Measurements from ENCODE around the gene TPCN2.
"Not testable (repeated sequence)": the region's sequence is repeated elsewhere in the genome, so short reads cannot be mapped to it uniquely, and the experiment has no call there.

Gene TPCN2

DNA sequence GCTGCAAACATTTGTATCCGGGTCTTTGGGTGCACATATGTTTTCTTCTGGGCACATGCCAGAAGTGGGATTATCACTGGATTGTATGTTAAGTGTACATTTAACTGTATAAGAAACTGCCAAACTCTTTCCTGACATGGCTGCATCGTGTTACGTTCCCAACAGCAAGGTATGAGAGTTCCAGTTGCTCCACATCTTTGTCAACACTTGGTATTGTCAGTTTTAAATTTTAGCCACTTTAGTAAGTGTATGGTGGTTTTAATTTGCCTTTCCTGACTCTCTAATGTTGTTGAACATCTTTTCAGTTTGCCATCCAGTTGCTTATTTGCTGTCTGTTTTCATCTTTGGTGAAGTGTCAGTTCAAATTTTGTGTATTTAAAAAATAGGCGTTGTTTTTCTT is 84.5 kb downstream of the TPCN2 start:
- H3K27me3 ChIP-seq (ENCODE audit: control insufficient read depth in 1 of 2, insufficient read depth in 2 of 2, low read length in 2 of 2): no peaks in the 10 kb centered on the region
- H3K9me3 ChIP-seq (ENCODE audit: low read length): no peaks in the 10 kb centered on the region
- no peaks in the 10 kb centered on the region for H3K4me1 ChIP-seq (ENCODE audit: insufficient read depth, low read length)
- peaks cover 8% of the 10 kb centered on the region for H3K36me3 ChIP-seq (ENCODE audit: insufficient read depth, low read length)
- H3K9ac ChIP-seq (ENCODE audit: low read length): no peak overlapping the region
- no peak overlapping the region for H3K27ac ChIP-seq (ENCODE audit: low read depth, low read length)
- H3K4me3 ChIP-seq (ENCODE audit: low read depth in 1 of 2, low read length in 2 of 2): no peak overlapping the region

DNA sequence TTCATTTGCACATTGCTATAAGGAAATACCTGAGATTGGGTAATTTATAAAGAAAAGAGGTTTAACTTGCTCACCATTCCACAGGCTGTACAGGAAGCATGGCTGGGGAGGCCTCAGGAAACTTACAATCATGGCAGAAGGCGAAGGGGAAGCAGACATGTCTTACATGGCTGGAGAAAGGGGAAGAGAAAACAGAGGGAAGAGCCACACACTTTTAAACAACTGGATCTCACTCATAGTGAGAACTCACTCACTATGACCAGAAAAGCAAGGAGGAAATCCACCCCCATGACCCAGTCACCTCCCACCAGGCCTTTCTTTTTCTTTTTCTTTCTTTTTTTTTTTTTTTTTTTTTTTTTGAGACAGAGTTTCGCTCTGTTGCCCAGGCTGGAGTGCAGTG is 85.5 kb downstream of the TPCN2 start:
- H3K9me3 ChIP-seq (ENCODE audit: low read length); H3K27ac ChIP-seq (ENCODE audit: low read depth, low read length); H3K9ac ChIP-seq (ENCODE audit: low read length); H3K27me3 ChIP-seq (ENCODE audit: control insufficient read depth in 1 of 2, insufficient read depth in 2 of 2, low read length in 2 of 2); H3K4me1 ChIP-seq (ENCODE audit: insufficient read depth, low read length); H3K4me3 ChIP-seq (ENCODE audit: low read depth in 1 of 2, low read length in 2 of 2): not testable (repeated sequence)
- H3K36me3 ChIP-seq (ENCODE audit: insufficient read depth, low read length): peaks cover 11% of the 10 kb centered on the region

DNA sequence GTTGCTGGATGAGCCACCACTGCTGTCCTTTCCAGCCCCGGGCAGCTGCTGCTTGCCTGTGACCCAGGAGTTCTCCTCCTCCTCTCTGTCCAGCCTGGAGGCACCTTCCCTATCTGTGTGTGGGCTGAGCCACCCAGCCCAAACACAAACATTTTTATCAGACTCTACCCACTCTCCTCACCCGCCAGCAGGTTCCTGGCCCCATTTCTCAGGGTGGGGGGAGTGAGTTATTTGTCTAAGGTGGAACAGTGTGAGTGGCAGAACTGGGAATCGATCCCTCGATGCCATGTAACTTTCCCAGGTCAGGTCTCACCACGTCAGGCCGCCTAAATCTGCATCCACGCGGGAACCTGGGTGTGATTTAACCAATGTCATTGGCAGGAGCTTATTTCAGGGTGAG is 86.2 kb downstream of the TPCN2 start:
- Histone ChIP-seq H3K27me3 (ENCODE audit: control insufficient read depth in 1 of 2, insufficient read depth in 2 of 2, low read length in 2 of 2) (no peaks in the 10 kb centered on the region), H3K27ac (ENCODE audit: low read depth, low read length) (no peak overlapping the region), H3K9me3 (ENCODE audit: low read length) (no peaks in the 10 kb centered on the region), H3K9ac (ENCODE audit: low read length) (no peak overlapping the region), H3K4me1 (ENCODE audit: insufficient read depth, low read length) (no peaks in the 10 kb centered on the region), H3K4me3 (ENCODE audit: low read depth in 1 of 2, low read length in 2 of 2) (no peak overlapping the region), H3K36me3 (ENCODE audit: insufficient read depth, low read length) (peaks cover 11% of the 10 kb centered on the region)

DNA sequence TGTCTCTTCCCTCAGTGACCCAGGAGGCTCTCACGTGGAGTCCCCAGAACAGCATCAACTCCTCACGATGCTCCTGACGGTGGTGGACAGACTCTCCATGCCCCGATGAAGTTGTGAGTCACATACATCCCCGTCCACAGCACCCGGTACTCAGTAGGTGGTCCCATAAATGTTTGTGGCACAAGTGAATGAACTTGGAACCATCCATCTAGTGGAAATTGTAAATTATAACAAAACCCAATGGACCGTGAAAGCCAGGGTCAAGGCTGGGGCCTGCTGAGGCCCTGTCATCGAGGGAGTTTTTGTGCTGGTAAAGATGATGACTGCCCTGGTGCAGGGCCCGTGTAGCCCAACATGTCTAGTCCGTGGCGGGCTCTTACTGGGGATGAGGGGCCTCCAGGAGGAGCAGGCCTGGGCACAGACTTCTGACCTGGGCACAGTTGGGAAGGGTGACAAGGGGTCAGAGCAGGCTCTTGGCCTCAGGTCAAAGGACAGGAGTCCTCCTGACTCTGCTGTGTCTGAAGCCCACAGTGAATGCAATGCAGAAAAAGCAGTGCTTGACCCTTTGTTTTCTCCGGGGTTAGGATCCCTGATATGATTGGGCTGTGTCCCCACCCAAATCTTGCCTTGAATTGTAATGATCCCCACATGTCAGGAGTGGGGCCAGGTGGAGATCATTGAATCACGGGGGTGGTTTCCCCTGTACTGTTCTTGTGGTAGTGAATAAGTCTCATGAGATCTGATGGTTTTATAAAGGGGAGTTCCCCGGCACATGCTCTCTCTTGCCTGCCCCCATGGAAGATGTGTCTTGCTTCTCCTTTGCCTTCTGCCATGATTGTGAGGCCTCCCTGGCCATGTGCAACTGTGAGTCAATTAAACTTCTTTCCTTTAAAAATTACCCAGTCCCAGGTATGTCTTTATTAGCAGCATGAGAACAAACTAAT is 87.0 kb downstream of the TPCN2 start:
- H3K27ac ChIP-seq (ENCODE audit: low read depth, low read length): no peak overlapping the region
- H3K27me3 ChIP-seq (ENCODE audit: control insufficient read depth in 1 of 2, insufficient read depth in 2 of 2, low read length in 2 of 2): no peaks in the 10 kb centered on the region
- H3K4me1 ChIP-seq (ENCODE audit: insufficient read depth, low read length): no peaks in the 10 kb centered on the region
- peaks cover 11% of the 10 kb centered on the region for H3K36me3 ChIP-seq (ENCODE audit: insufficient read depth, low read length)
- no peak overlapping the region for H3K4me3 ChIP-seq (ENCODE audit: low read depth in 1 of 2, low read length in 2 of 2)
- no peaks in the 10 kb centered on the region for H3K9me3 ChIP-seq (ENCODE audit: low read length)
- no peak overlapping the region for H3K9ac ChIP-seq (ENCODE audit: low read length)

DNA sequence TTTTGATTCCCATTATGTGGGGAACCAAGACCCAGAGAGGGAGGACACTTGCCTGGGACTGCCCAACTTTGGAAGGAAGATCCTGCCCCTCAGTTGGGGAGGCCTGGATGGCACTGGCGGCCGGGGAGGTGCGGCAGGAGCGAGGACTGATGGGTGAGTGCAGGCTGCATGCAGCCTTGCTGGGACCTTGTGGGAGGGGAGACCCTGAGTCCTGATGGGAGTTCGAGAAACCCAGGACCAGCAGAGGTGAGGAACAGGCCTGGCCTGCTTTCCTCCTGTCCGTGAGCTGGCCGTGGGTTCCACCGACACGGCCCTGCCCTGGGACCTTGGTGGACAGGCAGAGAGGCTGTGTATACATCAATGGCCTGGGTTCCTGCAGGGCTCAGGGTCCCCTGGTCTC is 87.7 kb downstream of the TPCN2 start:
- no peak overlapping the region for H3K27ac ChIP-seq (ENCODE audit: low read depth, low read length)

DNA sequence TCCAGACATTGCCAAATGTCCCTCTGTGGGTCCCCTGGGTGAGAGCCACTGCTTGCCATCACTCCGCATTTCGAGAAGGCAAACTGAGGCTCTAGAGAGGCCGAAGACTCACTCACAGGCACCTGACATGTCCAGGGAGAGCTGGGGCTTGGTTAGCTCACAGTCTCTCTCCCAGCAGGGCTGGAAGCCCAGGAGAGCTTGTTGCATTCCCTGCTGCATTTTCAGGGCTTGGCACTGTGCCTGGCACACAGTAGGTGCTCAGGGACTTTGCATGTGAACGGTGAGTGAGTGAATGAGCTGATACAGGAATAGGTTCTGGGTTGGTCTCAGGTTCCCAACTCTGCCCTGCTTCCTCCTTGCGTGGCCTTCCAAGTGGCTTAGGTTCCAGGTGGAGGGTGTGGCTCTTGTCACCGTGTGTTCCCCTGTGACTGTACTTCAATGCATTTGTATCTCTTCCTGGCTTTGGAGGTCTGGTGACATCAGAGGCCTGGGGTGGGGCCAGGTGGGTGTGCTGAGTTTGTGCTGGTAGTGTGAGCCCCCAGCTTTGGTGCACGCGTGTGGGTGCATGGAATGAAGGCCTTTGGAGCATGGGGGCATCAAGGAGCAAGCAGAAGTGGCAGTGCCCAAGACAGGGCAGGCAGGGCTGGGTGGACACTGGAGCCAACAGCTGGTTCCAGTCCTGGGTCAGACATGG is 88.6 kb downstream of the TPCN2 start:
- no peak overlapping the region for H3K4me3 ChIP-seq (ENCODE audit: low read depth in 1 of 2, low read length in 2 of 2)
- H3K9me3 ChIP-seq (ENCODE audit: low read length): no peaks in the 10 kb centered on the region
- H3K27ac ChIP-seq (ENCODE audit: low read depth, low read length): no peak overlapping the region
- H3K27me3 ChIP-seq (ENCODE audit: control insufficient read depth in 1 of 2, insufficient read depth in 2 of 2, low read length in 2 of 2): no peaks in the 10 kb centered on the region
- H3K4me1 ChIP-seq (ENCODE audit: insufficient read depth, low read length): no peaks in the 10 kb centered on the region
- H3K9ac ChIP-seq (ENCODE audit: low read length): no peak overlapping the region
- peaks cover 11% of the 10 kb centered on the region for H3K36me3 ChIP-seq (ENCODE audit: insufficient read depth, low read length)

More for the DNA sequence above, 87.7 kb downstream of the TPCN2 start:
- Histone ChIP-seq H3K9me3 (ENCODE audit: low read length) (no peaks in the 10 kb centered on the region), H3K9ac (ENCODE audit: low read length) (no peak overlapping the region), H3K27me3 (ENCODE audit: control insufficient read depth in 1 of 2, insufficient read depth in 2 of 2, low read length in 2 of 2) (no peaks in the 10 kb centered on the region), H3K36me3 (ENCODE audit: insufficient read depth, low read length) (peaks cover 11% of the 10 kb centered on the region), H3K4me1 (ENCODE audit: insufficient read depth, low read length) (no peaks in the 10 kb centered on the region), H3K4me3 (ENCODE audit: low read depth in 1 of 2, low read length in 2 of 2) (no peak overlapping the region)

DNA sequence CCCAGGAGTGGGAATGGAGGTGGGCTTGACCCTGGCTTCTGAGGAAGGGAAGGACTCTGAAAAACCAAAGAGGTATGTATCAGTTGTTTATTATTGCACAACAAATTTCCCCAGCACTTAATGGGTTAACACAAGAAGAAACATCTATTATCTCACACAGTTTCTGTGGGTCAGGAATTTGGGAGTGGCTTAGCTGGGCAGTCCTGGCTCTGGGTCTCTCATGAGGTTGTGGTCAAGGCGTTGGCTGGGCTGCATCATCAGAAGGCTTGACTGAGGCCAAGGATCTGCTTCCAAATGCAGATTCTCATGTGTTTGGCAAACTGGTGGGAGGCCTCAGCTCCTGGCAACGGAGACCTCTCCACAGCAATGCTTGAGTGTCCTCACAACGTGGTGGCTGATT is 89.5 kb downstream of the TPCN2 start:
- H3K4me3 ChIP-seq (ENCODE audit: low read depth in 1 of 2, low read length in 2 of 2): no peak overlapping the region
- no peaks in the 10 kb centered on the region for H3K27me3 ChIP-seq (ENCODE audit: control insufficient read depth in 1 of 2, insufficient read depth in 2 of 2, low read length in 2 of 2)
- peaks cover 11% of the 10 kb centered on the region for H3K36me3 ChIP-seq (ENCODE audit: insufficient read depth, low read length)
- no peaks in the 10 kb centered on the region for H3K9me3 ChIP-seq (ENCODE audit: low read length)
- no peak overlapping the region for H3K27ac ChIP-seq (ENCODE audit: low read depth, low read length)
- no peak overlapping the region for H3K9ac ChIP-seq (ENCODE audit: low read length)
- H3K4me1 ChIP-seq (ENCODE audit: insufficient read depth, low read length): no peaks in the 10 kb centered on the region

DNA sequence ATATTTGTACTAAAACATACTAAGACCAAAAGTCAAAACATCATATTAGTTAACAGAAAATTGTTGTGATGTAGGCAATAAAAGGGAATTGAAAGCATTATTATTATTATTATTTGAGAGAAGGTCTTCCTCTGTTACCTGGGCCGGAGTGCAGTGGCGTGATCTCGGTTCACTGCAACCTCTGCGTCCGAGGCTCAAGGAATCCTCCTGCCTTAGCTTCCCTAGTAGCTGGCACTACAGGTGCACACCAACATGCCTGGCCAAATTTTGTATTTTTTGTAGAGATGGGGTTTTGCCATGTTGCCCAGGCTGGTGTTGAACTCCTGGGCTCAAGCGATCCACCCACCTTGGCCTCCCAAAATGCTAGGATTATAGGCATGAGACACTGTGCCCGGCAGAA is 91.4 kb downstream of the TPCN2 start:
- peaks cover 13% of the 10 kb centered on the region for H3K36me3 ChIP-seq (ENCODE audit: insufficient read depth, low read length)
- not testable (repeated sequence) for H3K9me3 ChIP-seq (ENCODE audit: low read length); H3K9ac ChIP-seq (ENCODE audit: low read length); H3K4me3 ChIP-seq (ENCODE audit: low read depth in 1 of 2, low read length in 2 of 2); H3K27ac ChIP-seq (ENCODE audit: low read depth, low read length); H3K4me1 ChIP-seq (ENCODE audit: insufficient read depth, low read length); H3K27me3 ChIP-seq (ENCODE audit: control insufficient read depth in 1 of 2, insufficient read depth in 2 of 2, low read length in 2 of 2)

DNA sequence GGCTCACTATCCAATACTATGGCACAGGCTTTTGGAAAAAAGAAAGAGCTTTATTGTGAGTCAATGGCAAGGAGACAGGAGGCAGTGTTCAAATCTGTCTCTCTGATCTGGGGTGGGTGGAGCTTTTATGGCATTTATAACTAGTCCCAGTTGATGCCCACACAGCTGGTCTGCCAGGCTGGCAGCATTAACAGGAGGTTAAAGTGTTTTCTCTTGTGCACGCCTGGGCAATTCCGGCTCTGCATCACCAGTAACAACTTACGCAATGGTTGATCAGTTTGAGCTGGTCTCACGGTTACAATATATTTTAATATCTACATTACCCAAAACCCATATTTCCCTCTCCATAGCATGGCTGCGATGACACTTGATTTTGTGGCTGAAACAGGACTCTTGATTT is 91.9 kb downstream of the TPCN2 start:
- H3K4me1 ChIP-seq (ENCODE audit: insufficient read depth, low read length): no peaks in the 10 kb centered on the region
- no peak overlapping the region for H3K9ac ChIP-seq (ENCODE audit: low read length)
- no peaks in the 10 kb centered on the region for H3K27me3 ChIP-seq (ENCODE audit: control insufficient read depth in 1 of 2, insufficient read depth in 2 of 2, low read length in 2 of 2)
- no peak overlapping the region for H3K4me3 ChIP-seq (ENCODE audit: low read depth in 1 of 2, low read length in 2 of 2)
- no peaks in the 10 kb centered on the region for H3K9me3 ChIP-seq (ENCODE audit: low read length)
- peaks cover 17% of the 10 kb centered on the region for H3K36me3 ChIP-seq (ENCODE audit: insufficient read depth, low read length)
- no peak overlapping the region for H3K27ac ChIP-seq (ENCODE audit: low read depth, low read length)

DNA sequence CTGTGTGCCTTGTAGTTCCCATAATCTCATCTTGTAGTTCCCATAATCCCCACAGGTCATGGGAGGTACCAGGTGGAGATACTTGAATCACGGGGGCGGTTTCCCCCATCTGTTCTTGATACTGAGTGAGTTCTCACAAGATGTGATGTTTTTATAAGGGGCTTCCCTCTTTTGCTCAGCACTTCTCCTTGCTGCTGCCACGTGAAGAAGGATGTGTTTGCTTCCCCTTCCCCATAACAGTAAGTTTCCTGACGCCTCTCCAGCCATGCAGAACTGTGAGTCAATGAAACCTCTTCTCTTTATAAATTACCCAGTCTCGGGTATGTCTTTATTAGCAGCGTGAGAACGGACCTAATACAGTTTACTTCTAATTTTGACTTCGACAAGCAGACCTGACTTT is 93.0 kb downstream of the TPCN2 start:
- Histone ChIP-seq H3K27ac (ENCODE audit: low read depth, low read length) (no peak overlapping the region), H3K27me3 (ENCODE audit: control insufficient read depth in 1 of 2, insufficient read depth in 2 of 2, low read length in 2 of 2) (no peaks in the 10 kb centered on the region), H3K4me3 (ENCODE audit: low read depth in 1 of 2, low read length in 2 of 2) (no peak overlapping the region), H3K9ac (ENCODE audit: low read length) (no peak overlapping the region), H3K4me1 (ENCODE audit: insufficient read depth, low read length) (no peaks in the 10 kb centered on the region), H3K36me3 (ENCODE audit: insufficient read depth, low read length) (peaks cover 24% of the 10 kb centered on the region), H3K9me3 (ENCODE audit: low read length) (no peaks in the 10 kb centered on the region)

DNA sequence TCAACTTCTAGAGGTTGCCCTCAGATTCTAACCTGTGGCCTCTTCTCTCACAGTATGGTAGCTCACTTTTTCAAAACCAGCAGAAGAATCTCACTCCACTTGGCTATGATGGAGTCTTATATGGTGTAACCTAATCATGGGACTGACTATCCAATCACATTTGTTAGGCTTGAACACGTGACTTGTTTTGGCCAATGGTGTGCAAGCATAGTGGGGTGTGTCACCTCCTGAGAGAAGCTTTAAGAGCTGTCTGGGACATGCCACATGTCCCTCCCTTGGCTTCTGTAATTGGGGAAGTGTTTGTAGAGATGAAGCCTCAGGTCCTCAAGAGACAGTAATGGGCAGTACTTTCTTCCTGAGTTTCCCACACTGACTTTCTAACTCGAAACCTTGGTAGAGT is 94.2 kb downstream of the TPCN2 start:
- no peaks in the 10 kb centered on the region for H3K27me3 ChIP-seq (ENCODE audit: control insufficient read depth in 1 of 2, insufficient read depth in 2 of 2, low read length in 2 of 2)
- peaks cover 19% of the 10 kb centered on the region for H3K36me3 ChIP-seq (ENCODE audit: insufficient read depth, low read length)
- H3K27ac ChIP-seq (ENCODE audit: low read depth, low read length): no peak overlapping the region
- no peaks in the 10 kb centered on the region for H3K4me1 ChIP-seq (ENCODE audit: insufficient read depth, low read length)
- no peak overlapping the region for H3K4me3 ChIP-seq (ENCODE audit: low read depth in 1 of 2, low read length in 2 of 2)
- H3K9ac ChIP-seq (ENCODE audit: low read length): no peak overlapping the region
- no peaks in the 10 kb centered on the region for H3K9me3 ChIP-seq (ENCODE audit: low read length)

All from muscle layer of colon (tissue), 2 donors.